GM18870 (cell line): ENCODE results near the gene FTO.

Experiments
- ATAC-seq: cut with Tn5 transposase; IDR thresholded peaks from one replicate; pipeline ENCODE4 v1.9.1; 2021; ENCODE audit warnings: moderate library complexity; ENCODE audit not compliant: unreplicated experiment

FTO gene

DNA sequence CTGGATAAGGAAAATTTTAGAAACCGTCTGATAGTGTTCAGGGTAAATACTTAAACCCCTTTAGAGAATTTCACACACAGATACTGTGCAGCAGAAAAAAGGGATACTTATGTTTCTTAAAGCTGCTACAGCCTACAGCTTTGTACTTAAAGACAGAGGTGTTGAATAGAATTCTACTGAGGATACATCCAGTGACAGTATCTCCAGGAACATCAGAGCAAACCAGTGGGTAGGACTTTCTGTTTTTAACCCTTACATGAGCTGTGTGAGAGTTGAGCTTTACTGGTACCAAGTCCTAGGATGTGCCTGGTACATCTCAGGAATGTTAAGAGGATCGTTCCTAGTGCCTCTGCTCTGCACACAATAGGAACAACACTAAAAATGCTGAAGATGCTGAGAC is 191.5 kb downstream of the FTO start:
- ATAC-seq: no peak

DNA sequence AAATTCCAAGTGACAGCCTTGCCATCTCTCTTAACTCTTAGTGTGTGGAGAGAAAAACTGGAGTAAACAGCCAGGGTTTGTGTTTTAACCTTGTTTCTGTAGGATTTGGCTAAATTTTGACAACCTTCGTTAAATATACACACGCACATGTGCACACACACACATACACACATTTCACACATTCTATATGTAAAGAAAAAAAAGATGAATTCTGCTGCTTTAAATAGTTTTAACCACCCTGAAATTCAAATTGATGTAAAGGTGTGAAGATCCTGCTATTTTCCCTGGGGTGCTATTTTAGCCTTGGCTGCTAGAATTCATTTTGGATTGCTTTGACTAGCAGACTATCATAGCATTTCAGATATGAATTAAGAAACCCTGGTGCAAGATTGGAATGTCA is 191.9 kb downstream of the FTO start:
- ATAC-seq: no peak

DNA sequence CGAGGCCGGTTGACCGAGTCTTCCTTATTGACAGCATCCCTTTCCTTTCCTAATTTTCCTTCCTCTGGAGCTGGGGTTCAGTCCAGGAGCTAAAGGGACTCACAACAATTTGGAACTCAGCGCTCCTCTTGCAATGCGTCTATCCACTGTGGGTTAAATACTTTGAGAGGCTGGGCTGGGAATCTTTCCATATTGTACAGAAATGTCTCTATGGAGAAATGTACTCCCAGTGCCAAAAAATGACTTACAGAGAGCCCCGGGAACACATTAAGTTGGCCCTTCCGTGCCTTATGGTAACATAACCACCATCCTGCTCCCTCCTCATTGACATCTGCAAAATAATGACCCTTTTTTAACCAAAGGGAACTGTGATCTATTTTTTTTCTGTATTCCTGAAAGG is 192.8 kb downstream of the FTO start:
- ATAC-seq: no peak

DNA sequence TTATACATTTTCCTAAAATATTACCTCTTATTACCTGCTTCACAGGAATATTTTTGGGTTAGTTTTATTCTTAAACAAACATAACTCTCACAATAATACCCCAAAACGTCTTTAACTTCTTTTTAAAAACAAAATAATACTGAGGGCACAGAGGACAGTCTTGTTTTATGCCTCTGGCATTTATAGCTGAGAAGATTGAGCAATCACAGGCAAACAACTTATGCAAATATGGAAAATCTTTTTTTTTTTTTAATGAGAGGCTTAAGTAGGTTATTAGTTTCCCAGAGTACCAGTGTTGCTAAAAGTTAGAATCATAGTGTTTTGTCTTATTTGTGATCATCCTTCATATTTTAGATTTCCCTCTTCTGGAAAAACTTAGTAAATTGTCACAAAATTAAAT is 195.0 kb downstream of the FTO start:
- ATAC-seq: no peak

DNA sequence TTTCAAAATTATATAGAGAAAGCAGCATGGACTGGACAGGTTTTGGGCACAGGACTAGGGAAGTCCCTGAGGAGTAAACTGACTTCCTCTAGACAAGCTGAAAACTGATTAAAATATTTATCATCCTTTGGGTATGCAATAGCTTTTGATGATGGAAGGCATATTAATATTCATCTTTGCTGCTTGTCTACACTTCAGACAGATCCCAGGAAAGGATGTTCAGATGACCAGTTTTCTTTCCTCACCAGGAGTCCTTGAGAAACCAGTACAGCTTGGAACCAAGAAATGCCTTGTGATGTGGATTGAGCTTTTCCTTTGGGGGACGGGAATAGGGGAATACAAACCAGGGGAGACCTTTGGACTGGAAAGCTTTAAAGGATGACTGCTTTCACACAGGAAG is 195.5 kb downstream of the FTO start:
- no peak for ATAC-seq

DNA sequence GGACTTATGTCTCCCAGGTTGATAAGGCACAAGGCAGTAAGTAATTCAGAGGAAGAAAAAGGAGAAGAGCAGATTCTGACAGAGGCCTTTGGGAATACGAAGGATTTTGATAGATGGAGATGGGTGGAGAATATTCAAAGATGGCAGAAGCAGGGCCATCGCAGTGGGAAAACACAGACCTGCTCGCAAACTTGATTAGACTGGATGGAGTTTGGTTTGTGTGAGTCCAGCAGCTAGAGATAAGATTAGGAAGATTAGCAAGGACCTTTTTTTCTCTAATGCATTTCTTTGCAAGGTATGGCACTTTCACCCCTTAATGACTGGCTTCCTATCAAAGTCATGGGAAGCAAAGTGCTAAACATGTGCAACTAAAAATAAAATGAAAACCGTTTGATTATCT is 196.7 kb downstream of the FTO start:
- ATAC-seq: no peak

DNA sequence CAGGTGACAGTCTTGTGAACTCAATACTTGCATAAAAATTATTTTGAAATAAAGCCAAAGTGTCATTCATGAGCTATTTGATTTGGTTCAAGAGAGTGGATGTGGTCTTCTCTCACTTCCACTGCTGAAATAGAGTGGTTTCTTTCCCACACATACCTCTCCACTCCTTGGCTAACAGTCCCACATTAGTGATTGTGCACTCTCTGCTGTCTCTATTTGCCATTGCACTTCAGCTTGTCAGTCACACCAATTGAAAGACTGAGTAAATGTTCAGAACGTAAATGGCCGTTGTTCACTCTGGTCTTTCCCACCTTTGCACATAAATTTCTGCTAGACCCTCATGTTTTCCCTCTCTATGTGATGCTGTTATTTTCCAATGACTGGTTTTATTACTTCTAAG is 197.5 kb downstream of the FTO start:
- ATAC-seq: no peak

DNA sequence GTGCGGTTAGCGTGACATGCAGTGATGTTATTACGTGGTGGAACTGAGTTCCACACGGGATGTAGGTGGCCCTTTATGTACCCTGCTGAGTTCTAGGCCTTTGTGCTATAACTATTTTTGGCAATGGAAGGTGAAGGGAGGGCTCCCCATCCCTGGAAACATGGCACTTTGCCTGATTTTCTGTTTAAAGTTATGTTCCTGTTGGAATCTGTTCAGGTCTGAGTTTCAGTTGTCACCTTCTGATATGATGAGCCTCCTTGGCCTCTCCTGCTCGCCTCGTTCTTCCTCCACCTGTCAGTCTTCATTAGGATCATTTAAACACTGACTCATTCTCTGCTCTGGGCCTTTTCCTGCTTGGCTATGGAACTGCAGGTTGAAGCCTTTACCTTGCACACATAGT is 200.6 kb downstream of the FTO start:
- no peak for ATAC-seq

DNA sequence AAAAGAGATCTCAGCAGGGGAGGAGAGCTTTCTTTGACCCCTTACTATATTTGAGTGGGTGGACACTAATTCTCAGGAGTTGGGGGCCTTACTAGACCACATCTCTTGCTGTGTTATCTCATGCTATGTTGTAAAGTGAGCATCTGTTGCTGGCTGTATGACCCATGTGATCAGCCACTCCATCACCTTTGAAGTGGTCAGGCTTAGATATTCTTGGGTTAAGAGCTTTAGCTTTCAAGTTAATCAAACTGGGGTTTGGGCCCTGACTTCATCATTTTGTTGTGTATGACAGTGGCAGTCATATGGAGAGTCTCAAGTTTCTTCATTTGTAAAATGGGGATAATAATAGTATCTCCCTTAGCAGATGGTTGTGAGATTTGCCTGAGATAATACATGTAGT is 201.1 kb downstream of the FTO start:
- no peak for ATAC-seq

DNA sequence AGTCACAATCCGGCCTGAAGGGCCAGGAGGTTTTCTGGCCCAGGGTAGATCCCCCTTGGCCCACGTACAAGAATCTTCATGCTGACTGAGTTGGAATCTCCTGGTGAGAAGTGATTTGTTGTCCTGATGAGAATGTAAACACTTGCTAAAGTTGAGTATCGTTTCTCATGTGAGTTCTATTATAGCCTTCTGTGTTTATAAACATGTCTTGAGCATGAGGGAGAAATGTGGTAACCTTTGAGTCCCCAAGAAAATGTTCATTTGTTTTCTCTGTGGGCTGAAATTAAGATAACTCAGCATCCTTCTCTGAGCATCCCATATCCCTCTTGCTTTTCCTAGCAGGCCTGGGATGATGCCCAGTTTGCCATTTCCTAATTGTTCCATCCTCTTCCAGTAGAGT is 204.8 kb downstream of the FTO start:
- no peak for ATAC-seq

DNA sequence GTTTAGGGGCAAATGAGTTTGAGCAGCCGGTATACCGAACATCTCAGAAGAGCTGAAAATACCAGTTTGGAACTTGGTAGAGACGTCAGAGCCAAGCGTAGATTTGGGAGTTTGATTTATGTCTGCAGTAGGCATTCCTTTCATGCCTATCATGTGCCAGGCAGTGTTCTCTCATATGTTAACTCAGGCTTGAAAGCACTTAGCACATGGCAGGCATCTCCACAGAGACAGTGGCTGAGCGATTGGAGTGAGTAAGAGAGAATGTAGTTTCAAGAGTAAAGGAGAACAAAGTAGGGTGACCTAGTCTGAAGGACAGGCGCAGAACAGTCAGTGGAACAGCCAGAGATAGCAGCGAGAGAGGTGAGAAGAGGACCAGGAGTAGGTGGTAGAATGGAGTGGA is 207.0 kb downstream of the FTO start:
- ATAC-seq: no peak

DNA sequence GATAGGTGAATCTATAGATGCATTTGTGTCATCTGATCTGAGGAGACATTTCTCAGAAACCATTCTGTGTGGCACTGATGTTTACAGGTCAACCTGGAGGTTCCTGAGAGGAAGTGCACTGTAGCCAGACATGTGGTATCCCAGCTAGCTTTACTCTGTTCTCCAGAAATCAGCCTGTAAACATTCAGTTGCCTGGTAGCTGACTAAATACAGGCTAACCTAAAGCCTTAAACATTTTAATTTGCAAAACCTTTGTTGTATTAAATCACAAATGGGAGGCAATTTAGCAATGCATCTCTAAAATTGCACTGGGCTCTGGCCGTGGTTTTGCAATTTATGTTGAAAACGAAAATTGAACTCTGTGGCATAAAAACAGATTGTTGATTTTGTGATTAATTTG is 207.6 kb downstream of the FTO start:
- ATAC-seq: no peak

DNA sequence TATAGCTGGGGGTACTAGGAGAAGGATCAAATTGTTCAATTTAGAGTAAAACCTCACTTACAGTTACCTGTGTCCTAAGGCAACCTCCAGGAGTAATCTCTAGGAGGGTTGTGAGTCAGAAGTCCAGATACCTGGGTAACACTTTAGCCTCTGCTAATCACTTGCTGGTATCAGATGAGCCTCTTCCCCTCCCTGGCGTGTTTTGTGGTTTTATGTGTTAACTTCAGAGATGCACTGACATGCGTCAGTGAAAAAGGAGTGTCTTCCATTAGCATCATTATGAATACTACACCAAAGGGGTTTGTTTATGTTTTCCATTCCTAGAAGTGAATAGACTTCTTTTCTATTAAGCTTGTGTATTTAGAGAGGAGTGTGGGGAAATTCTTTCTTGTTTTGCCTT is 208.2 kb downstream of the FTO start:
- ATAC-seq: no peak

DNA sequence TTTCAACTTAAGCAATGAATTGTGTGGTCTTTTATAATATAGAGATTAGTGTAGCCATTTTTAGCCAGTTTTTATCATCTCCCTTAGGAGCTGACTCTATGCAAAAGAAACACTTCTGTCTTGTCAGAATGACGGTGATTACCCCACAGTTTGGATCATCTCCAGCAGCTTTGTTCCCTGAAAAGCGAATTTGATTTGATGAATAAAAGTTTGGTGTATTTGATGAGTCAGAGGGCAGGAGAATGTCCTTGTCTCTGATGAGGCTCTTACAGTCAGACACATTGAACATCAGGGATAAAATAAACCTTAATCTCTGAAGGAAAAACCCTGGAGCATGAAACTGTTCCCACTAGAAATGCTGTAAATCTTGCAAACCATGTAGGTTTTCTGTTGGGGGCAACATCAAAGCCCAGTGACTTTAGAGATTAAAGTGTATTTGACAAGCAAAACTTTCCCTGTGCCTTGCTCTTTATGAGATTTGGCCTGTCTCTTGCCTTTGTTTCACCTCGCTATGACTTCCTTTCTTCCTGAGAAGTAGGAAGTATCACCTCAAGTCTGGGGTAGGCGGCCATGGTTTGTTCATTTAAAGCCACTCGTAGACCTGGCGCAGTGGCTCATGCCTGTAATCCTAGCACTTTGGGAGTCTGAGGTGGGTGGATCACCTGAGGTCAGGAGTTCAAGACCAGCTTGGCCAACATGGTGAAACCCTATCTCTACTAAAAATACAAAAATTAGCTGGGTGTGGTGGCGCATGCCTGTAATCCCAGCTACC is 209.3 kb downstream of the FTO start:
- no peak for ATAC-seq

DNA sequence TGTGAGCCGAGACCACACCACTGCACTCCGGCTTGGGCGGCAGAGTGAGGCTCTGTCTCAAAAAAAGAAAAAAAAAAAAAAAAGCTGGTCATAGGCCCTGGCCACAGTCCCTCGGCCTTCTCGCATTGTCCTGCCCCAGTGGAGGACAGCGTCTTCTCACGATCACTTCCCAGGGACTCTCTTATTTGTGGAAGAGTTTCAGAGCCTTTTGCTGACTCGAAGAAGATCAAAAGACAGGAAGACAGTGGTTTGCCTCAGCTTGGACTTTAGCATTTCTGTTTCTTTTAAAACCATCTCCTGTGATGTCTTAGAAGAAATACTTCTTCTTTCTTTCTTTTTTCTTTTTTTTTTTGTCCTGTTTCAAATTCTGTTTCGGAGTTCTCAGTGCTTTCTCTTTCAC is 210.0 kb downstream of the FTO start:
- no peak for ATAC-seq

DNA sequence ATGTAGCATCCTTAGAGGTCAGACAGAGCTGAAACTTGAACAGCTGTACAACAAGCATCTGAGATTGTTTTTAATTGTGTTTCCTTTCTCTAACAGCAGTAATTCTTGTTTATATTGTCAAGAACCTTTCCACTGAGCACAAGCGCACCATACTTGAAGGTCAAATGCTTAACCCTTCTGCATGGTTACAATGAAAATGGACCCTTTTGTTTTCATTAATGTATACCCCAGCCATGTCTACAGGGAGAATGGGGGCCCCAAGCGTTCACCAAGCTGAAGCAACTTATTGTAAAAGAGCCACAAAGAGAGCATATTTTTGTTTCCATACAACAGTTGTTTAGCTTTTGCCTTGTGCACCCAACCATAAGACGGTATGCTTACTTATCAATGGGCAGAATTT is 210.8 kb downstream of the FTO start:
- ATAC-seq: no peak

DNA sequence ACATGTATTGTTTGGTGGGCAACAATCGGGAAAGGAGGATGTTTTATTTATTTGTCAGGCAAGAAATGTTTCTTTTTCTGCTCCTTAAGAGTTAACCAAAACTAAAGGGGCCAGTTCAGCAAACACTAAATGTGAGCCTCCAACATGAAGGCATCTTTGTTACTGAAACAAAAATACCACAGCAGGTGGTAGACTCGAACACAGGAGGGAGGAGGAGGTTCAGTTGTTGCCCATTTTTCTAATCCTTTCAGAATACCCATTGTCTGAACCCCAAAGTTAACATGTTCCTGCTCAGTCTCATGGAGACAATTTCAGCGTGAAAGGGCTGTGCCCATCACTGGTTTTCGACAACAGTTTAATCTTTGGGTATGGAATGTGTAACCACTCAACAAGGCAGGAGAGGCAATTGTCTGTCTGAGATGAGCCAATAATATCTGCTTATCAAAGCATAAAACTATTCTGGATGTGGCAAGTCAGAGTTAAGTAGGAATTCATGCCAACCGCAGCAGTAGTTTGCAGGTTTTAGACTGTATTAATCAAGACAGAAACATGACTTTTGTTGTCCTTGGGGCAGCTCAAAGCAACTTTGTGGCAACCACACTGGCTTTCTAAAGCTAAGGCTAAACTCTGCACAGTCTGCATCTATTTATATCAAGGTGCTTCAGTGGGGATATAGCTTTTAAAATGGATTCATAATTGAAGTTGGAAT is 211.7 kb downstream of the FTO start:
- no peak for ATAC-seq

DNA sequence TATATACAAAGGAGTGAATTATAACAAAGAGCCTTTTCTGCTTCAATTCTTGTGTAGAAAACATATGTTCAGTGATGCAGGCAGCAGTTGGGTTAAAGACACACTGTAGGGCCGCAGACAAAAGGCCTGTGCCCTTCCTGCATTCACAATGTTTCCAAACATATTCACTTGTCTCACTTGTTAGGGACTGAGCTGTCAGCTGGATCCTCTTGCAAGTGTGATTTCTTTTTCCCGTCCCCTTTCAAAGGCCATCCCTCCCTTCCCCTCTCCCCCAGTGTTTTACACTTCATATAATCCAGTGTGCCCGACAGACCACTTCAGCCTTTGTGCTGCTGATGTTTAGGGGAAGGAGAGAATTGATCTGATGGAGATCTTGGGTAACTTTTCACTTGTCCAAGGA is 217.0 kb downstream of the FTO start:
- no peak for ATAC-seq

DNA sequence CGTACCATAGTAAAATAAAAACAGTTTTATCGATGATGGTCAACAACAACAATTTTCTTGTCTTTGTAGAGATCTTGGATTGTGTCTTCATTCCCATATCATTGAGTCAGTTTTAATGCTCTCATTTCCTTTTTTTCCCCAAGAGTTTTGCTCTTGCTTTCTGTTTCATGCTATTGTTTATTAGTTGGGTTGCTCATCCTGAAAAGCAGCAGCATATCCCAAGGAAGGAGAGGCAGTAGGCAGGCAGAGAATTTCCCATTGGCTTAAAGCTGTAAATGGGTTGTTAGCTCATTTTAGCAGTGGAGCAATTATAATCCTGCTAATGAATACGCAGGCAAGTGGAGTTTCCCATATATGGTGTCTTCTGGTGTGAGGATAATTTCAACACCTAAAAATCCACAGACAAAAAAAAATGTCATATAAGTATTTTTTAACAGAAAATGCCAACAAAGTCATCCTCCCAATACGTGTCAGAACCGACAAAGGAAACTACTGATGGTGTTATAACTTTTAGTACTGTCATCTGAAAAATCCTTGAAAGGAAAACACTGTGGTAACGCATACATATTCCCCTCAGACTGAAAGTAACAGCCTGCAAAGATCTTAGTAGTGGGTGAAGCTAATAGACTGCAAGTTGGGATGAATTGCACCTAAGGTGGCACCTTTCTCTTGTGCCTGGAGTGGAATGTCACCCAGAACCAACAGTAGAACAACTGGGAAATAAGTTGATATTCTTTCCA is 218.3 kb downstream of the FTO start:
- ATAC-seq: no peak

DNA sequence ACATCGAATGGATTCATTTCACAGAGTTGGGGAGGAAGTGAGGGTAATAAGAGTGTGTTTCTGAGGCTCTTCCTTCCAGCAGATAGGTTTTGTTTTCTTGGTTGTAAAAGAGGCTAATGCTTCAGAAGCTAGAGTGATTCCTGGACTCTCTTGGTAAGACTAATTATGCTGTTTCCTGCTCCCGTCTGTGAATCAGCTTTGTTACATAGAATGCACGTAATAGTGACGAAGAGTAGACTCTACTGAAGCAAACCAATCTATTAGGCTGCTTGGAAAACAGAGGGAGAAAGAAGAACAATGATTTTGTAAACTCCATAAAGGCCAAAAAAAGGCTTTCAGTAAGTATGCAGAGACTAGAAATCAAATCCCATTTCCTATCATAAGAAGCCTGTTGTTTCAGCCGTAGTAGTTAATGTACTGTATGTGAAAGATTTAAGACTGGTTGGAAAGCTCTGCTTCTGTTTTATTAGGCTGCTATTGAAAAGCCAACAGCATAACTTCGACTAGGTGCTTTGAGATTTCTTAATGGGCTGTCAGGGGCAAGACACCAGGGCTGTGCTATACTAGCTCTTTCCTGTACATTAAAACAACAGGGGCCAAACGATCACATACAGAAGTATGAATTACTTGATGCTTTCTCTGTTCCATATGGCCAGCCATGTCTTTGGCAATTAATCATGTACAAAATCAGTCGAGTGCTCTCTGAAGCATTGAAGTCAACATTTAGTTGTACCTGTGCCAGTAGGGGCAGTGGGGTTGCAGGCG is 219.0 kb downstream of the FTO start:
- no peak for ATAC-seq

DNA sequence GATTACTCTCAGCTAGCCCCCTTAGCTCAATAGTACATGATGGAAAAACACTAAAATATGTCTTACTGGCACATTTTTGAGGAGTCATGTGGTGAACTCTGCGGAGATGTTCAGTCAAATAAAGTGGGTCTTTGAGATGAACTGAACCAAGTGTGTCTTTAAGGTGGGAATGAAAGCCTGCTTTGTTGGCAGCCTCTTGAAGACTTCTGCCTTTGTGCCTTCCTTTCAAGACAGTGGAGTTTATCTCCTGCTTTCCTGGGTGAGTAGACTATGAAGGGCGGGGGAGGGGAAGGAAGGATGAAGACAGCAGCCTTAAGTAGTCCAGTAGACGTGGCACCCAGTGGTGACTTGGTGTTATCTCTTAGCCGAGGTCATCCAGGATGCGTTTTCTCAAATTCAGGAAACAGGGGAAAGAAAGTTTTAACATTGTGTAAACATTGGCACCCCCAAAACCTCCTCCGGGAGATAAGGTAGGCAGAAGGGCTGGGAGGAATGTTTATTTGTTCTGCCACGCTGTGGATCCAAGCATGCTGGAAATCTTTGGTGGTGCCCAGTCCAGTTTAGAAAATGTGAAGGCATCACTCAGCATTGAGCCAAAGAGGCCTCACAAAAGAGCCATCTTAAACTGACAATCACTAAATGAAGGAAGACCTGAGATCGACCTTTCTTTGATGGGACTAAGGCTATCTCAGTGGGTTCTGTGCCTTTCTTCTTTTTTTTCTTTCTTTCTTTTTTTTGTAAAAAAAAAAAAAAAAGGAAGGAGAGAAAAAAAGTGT is 220.6 kb downstream of the FTO start:
- ATAC-seq: no peak
